Glomerular endothelial cell (primary cell): ENCODE data around the gene KLF11. TPM values are rescaled to one million over a fixed set of nuclear protein-coding genes. Genes with fewer than 3 reads are reported as not detected.
"Not testable (repeated sequence)": the region's sequence is repeated elsewhere in the genome, so short reads cannot be mapped to it uniquely, and the experiment has no call there.

ENCODE experiments used
- DNase-seq: peaks from one replicate; pipeline ENCODE4 v3.0.0-alpha.2; 2011; ENCODE audit warnings: low read depth, low spot score; ENCODE audit errors: extremely low read depth
- total RNA-seq: library from RNA; depleted of rRNA; stranded (reverse); fragments of >200 nt; gene quantifications from 2 replicates; pipeline ENCODE4 v1.2.3, GENCODE V29; 2015

Gene KLF11
- total RNA-seq, 1 donor from 2014 or later: 6.6 TPM

- DNase-seq: no peak
Measured at GRCh38 chr2:10009271-10009810, 34.0 kb upstream of the KLF11 start.

- no peak for DNase-seq
Measured at GRCh38 chr2:10009811-10010781, 33.3 kb upstream of the KLF11 start.

GRCh38 chr2:10010861-10011605 is 32.3 kb upstream of the KLF11 start:
- DNase-seq: not testable (repeated sequence)

GRCh38 chr2:10011606-10012325 is 31.6 kb upstream of the KLF11 start:
- not testable (repeated sequence) for DNase-seq

- DNase-seq: not testable (repeated sequence)
Measured at GRCh38 chr2:10012366-10012962, 30.9 kb upstream of the KLF11 start.

GRCh38 chr2:10012963-10013461 is 30.3 kb upstream of the KLF11 start:
- DNase-seq: no peak

- not testable (repeated sequence) for DNase-seq
Measured at GRCh38 chr2:10013651-10014417, 29.5 kb upstream of the KLF11 start.

- no peak for DNase-seq
Measured at GRCh38 chr2:10014418-10015190, 28.7 kb upstream of the KLF11 start.

- DNase-seq: not testable (repeated sequence)
Measured at GRCh38 chr2:10015376-10015989, 27.9 kb upstream of the KLF11 start.

GRCh38 chr2:10016001-10016801 is 27.1 kb upstream of the KLF11 start:
- DNase-seq: no peak

GRCh38 chr2:10016802-10017258 is 26.5 kb upstream of the KLF11 start:
- no peak for DNase-seq

- no peak for DNase-seq
Measured at GRCh38 chr2:10017313-10017941, 25.9 kb upstream of the KLF11 start.

- DNase-seq: no peak
Measured at GRCh38 chr2:10019174-10019573, 24.2 kb upstream of the KLF11 start.

- DNase-seq: no peak
Measured at GRCh38 chr2:10019602-10020400, 23.5 kb upstream of the KLF11 start.

GRCh38 chr2:10022041-10022421 is 21.3 kb upstream of the KLF11 start:
- DNase-seq: no peak

GRCh38 chr2:10022445-10022844 is 20.9 kb upstream of the KLF11 start:
- no peak for DNase-seq
